GM12878 (cell line): ENCODE data around the gene SEC11A. TPM values are rescaled to one million over a fixed set of nuclear protein-coding genes. Genes with fewer than 3 reads are reported as not detected.
A peak's percentile ranks its signal among the peaks of the same experiment; 100 is the strongest.
"Not testable (repeated sequence)": the region's sequence is repeated elsewhere in the genome, so short reads cannot be mapped to it uniquely, and the experiment has no call there.

Source experiments
- ATAC-seq: fragments of 200-7000 bp; cut with Tn5 transposase; 3 replicates; pipeline ENCODE4 v1.9.1; 2020; ENCODE audit warnings: mild to moderate bottlenecking, moderate library complexity
- BruUV-seq: library from RNA; stranded (reverse); fragments of 400-500 nt; replicated peaks from 2 replicates; lab custom pipeline; 2021; lab: Mats Ljungman, UMichigan
- CTCF ChIA-PET: fragments of 300-600 bp; sonication (Branson Sonifier 250); formaldehyde crosslinking; extraction: SDS; loops from one replicate; lab custom pipeline; 2021; ENCODE audit warnings: inconsistent platforms; lab: Yijun Ruan, JAX
- POLR2A ChIA-PET: fragments of 350-600 bp; formaldehyde crosslinking; extraction: SDS; loops from one replicate; lab custom pipeline; 2021; ENCODE audit warnings: inconsistent platforms; lab: Charles Lee
- RAD21 ChIA-PET: fragments of 300-600 bp; sonication (Branson Sonifier 250); formaldehyde crosslinking; loops from one replicate; lab custom pipeline; 2023; ENCODE audit warnings: antibody characterized with exemption; ENCODE audit not compliant: unreplicated experiment; lab: Charles Lee
- SMC1A ChIA-PET: fragments of 300-600 bp; sonication (Branson Sonifier 250); formaldehyde crosslinking; loops from one replicate; lab custom pipeline; 2023; ENCODE audit not compliant: unreplicated experiment, uncharacterized antibody; lab: Charles Lee
- DNase-seq: peaks from one replicate; pipeline ENCODE4 v3.0.0-alpha.2; 2011; ENCODE audit warnings: low read depth, low spot score
- FAIRE-seq: peaks from 3 replicates; lab custom pipeline; 2011; peaks lifted over from hg19 to GRCh38; lab: Jason Lieb, UNC
- H2AFZ ChIP-seq: 2 replicates; pipeline ENCODE4 v1.6.0; 2011; ENCODE audit warnings: low read depth, low read length, control low read depth; ENCODE audit not compliant: control insufficient read depth
- H3K27ac ChIP-seq: 2 replicates; pipeline ENCODE4 v1.5.1; 2011; ENCODE audit warnings: control low read depth; ENCODE audit not compliant: control insufficient read depth, insufficient read depth
- H3K27me3 ChIP-seq, 2 experiments: replicated peaks in 1 of 2; 2 replicates each; pipeline versions ENCODE4 v1.6.0 to v1.6.1; 2011; ENCODE audit warnings: low read length in 1 of 2; ENCODE audit not compliant: control insufficient read depth in 2 of 2, insufficient read depth in 2 of 2
- H3K36me3 ChIP-seq, 2 experiments: 2 replicates each; pipeline ENCODE4 v1.5.1; 2011; ENCODE audit warnings: low read length in 1 of 2; ENCODE audit not compliant: control insufficient read depth in 2 of 2, insufficient read depth in 2 of 2
- H3K4me1 ChIP-seq: 2 replicates; pipeline ENCODE4 v1.6.1; 2011; ENCODE audit warnings: mild to moderate bottlenecking, low read length, moderate library complexity, mixed read lengths; ENCODE audit not compliant: control insufficient read depth, insufficient read depth
- H3K4me2 ChIP-seq: 2 replicates; pipeline ENCODE4 v1.6.0; 2011; ENCODE audit warnings: control low read depth; ENCODE audit not compliant: control insufficient read depth, insufficient read depth
- H3K4me3 ChIP-seq: fragments of 200-600 bp; sonication (generic); 2 replicates; pipeline ENCODE4 v1.5.1; 2016
- H3K79me2 ChIP-seq: 2 replicates; pipeline ENCODE4 v1.6.0; 2011; ENCODE audit warnings: low read length; ENCODE audit not compliant: control insufficient read depth, insufficient read depth
- H3K9ac ChIP-seq: 2 replicates; pipeline ENCODE4 v1.8.0; 2011; ENCODE audit warnings: low read length, control low read depth, mixed read lengths; ENCODE audit not compliant: control insufficient read depth, insufficient read depth
- H3K9me3 ChIP-seq: replicated peaks from 3 replicates; pipeline ENCODE4 v1.5.1; 2011; ENCODE audit warnings: mild to moderate bottlenecking, low read length; ENCODE audit not compliant: control insufficient read depth, insufficient read depth
- H4K20me1 ChIP-seq: 2 replicates; pipeline ENCODE4 v1.6.0; 2011; ENCODE audit not compliant: control insufficient read depth, insufficient read depth
- BHLHE40 ChIP-seq, 2 experiments: fragments of 450-650 bp in 1 of 2; IDR thresholded peaks; 2 replicates each; pipeline ENCODE4 v1.6.1; 2011 to 2017; ENCODE audit warnings: low read depth in 2 of 2, borderline replicate concordance in 1 of 2, improper control_type of control experiment in 1 of 2, low read length in 1 of 2, mild to moderate bottlenecking in 1 of 2
- CTCF ChIP-seq, 3 experiments: IDR thresholded peaks in 2 of 3; conservative IDR thresholded peaks in 1 of 3; 2 replicates each; pipeline ENCODE4 v1.5.1; 2011; ENCODE audit warnings: low read depth in 3 of 3, low read length in 3 of 3, mild to moderate bottlenecking in 3 of 3, control low read depth in 2 of 3, moderate library complexity in 2 of 3, inconsistent platforms in 1 of 3, mixed read lengths in 1 of 3; ENCODE audit not compliant: control insufficient read depth in 2 of 3, insufficient read depth in 1 of 3; ENCODE audit errors: extremely low read depth in 1 of 3
- JUND ChIP-seq: IDR thresholded peaks from 2 replicates; pipeline ENCODE4 v1.6.1; 2012; ENCODE audit warnings: low read depth, mild to moderate bottlenecking, low read length, improper control_type of control experiment, moderate library complexity
- PAX8 ChIP-seq: fragments of 450-650 bp; IDR thresholded peaks from 2 replicates; pipeline ENCODE4 v1.6.1; 2017; ENCODE audit warnings: mild to moderate bottlenecking, moderate library complexity
- RAD21 ChIP-seq: IDR thresholded peaks from 2 replicates; pipeline ENCODE4 v1.6.1; 2011; ENCODE audit warnings: mild to moderate bottlenecking, low read depth, low read length, moderate library complexity; ENCODE audit not compliant: insufficient read depth
- SMC3 ChIP-seq: IDR thresholded peaks from 2 replicates; pipeline ENCODE4 v1.6.1; 2011; ENCODE audit warnings: low read length, improper control_type of control experiment, borderline replicate concordance
- WRNIP1 ChIP-seq: IDR thresholded peaks from 2 replicates; pipeline ENCODE4 v1.6.1; 2011; ENCODE audit warnings: low read depth, low read length, improper control_type of control experiment, borderline replicate concordance
- WGBS: methylation state at CpG from one replicate; pipeline ENCODE4 v1.1.6; 2016; ENCODE audit warnings: low lambda C conversion rate; ENCODE audit not compliant: insufficient replicate concordance, insufficient coverage; ENCODE audit errors: missing lambda C conversion rate; 5-methylcytosine and 5-hydroxymethylcytosine counted together
- in situ Hi-C: fragments of 300-500 bp; cut with MboI; formaldehyde crosslinking; loops from 9 replicates; pipeline ENCODE4 v1.14.3; 2018; ENCODE audit warnings: mixed read lengths
- intact Hi-C: fragments of 100-400 bp; cut with micrococcal nuclease; formaldehyde crosslinking; loops from one replicate; pipeline ENCODE4 v1.14.2; 2022; ENCODE audit not compliant: unreplicated experiment
- polyA plus RNA-seq, 11 experiments: library from polyadenylated mRNA; depleted of rRNA in 4 of 11; unstranded in 6 of 11; stranded (reverse) in 5 of 11; fragments of >200 nt; fragmentation: Nextera tagmentation in 4 of 11; fragmentation: Illumina TruSeq in 1 of 11; extraction: Ambion mirVana in 4 of 11; extraction: Trizol in 1 of 11; gene quantifications; 1 replicate in 1 of 11; 2 replicates in 10 of 11; pipeline versions ENCODE4 v1.2.1 to v1.2.3, GENCODE V29; 2011 to 2016; ENCODE audit warnings: inconsistent platforms in 2 of 11, missing spikeins in 2 of 11, low read depth in 1 of 11
- total RNA-seq, 4 experiments: library from RNA; depleted of rRNA in 3 of 4; stranded (reverse); fragments of >200 nt in 3 of 4; fragmentation: Illumina TruSeq in 1 of 4; extraction: Trizol in 1 of 4; gene quantifications; 2 replicates each; pipeline versions ENCODE4 v1.2.1 to v1.2.3, GENCODE V29; 2013 to 2021
- TF ChIP-seq, protein P1 (sequence below): fragments of 450-650 bp; IDR thresholded peaks from 2 replicates; pipeline ENCODE4 v1.6.1; 2014; ENCODE audit warnings: mild to moderate bottlenecking

SEC11A gene
- total and polyA plus RNA-seq, 10 of the 15 experiments (the other 5 are each of a cell fraction or from before 2014, with no cell fraction given) = 99.2 to 159 (median 143) TPM

DNA sequence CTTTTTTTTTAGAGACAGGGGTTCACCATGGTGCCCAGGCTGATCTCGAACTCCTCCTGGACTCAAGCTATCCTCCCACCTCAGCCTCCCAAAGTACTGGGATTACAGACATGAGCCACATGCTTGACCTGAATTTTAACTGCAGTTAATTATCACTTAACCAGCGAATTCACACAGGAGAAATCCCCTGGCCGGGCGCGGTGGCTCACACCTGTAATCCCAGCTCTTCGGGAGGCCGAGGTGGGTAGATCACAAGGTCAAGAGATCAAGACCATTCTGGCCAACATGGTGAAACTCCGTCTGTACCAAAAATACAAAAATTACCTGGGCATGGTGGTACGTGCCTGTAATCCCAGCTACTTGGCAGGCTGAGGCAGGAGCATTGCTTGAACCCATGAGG, 74.1 kb downstream of the SEC11A start:
- SMC1A ChIA-PET, H3K9me3 ChIP-seq, in situ Hi-C loops, POLR2A ChIA-PET, H3K27me3 ChIP-seq, H3K9ac ChIP-seq, FAIRE-seq, H3K27ac ChIP-seq, ATAC-seq, intact Hi-C loops, BruUV-seq, H3K79me2 ChIP-seq, H3K4me2 ChIP-seq, DNase-seq, H2AFZ ChIP-seq, H4K20me1 ChIP-seq, H3K4me3 ChIP-seq, H3K4me1 ChIP-seq: not testable (repeated sequence)
- 98% methylated on average over 9 of the region's 9 CpGs for WGBS
- peaks cover 10 to 23% of the 10 kb centered on the region in 2 experiments; a peak in 3 of 4 replicates for H3K36me3 ChIP-seq
- ChIA-PET RAD21 (interaction anchor here (0.7 kb wide), 1 partner anchor 33 kb away, joined by 3 read pairs; no protein-coding TSS in a partner anchor), CTCF (interaction anchor here (0.6 to 1.8 kb wide), 4 partner anchors 12 to 1576 kb away, joined by 3 to 6 read pairs (median 4); partner anchors contain the start of gene WDR73)

- Histone ChIP-seq H4K20me1 (no peaks in the 10 kb centered on the region), H3K36me3 (peaks cover 2 to 7% of the 10 kb centered on the region in 2 experiments; a peak in 3 of 4 replicates), H3K27me3 (no peaks in the 10 kb centered on the region), H3K79me2 (no peaks in the 10 kb centered on the region), H3K27ac (no peak overlapping the region), H2AFZ (no peak overlapping the region), H3K9ac (no peak overlapping the region), H3K4me1 (no peaks in the 10 kb centered on the region), H3K9me3 (no peaks in the 10 kb centered on the region), H3K4me3 (no peak overlapping the region), H3K4me2 (no peak overlapping the region)
- POLR2A ChIA-PET = interaction anchor here (0.7 kb wide), 1 partner anchor 528 kb away, joined by 3 read pairs; no protein-coding TSS in a partner anchor
- RAD21 ChIA-PET = interaction anchor here (1.0 to 1.3 kb wide), 3 partner anchors 16 to 240 kb away, joined by 3 to 4 read pairs (median 3); partner anchors contain the start of gene WDR73
- DNase-seq (no peak), ATAC-seq (no peak), FAIRE-seq (no peak)
- TF ChIP-seq JUND (no peak), PAX8 (no peak), RAD21 (peak; percentile 48; the same call in 1 of the 2 replicates), BHLHE40 (IDR thresholded peaks at IDR 0.05; ENCODE audit: borderline replicate concordance in 1 of 2, low read depth in 2 of 2, low read length in 1 of 2) (no peak), CTCF (IDR thresholded peaks at IDR 0.05 in 2 of 3, conservative IDR thresholded peaks at IDR 0.05 in 1 of 3; ENCODE audit: control insufficient read depth in 2 of 3, extremely low read depth in 1 of 3, insufficient read depth in 1 of 3, low read depth in 3 of 3, low read length in 3 of 3) (peak; percentile 16 to 48 (median 18); a peak in 4 of 6 replicates), SMC3 (peak; percentile 48; the same call in 1 of the 2 replicates), WRNIP1 (no peak)
- TF ChIP-seq, protein P1, sequence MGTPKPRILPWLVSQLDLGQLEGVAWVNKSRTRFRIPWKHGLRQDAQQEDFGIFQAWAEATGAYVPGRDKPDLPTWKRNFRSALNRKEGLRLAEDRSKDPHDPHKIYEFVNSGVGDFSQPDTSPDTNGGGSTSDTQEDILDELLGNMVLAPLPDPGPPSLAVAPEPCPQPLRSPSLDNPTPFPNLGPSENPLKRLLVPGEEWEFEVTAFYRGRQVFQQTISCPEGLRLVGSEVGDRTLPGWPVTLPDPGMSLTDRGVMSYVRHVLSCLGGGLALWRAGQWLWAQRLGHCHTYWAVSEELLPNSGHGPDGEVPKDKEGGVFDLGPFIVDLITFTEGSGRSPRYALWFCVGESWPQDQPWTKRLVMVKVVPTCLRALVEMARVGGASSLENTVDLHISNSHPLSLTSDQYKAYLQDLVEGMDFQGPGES = no peak
- no TSS peak for BruUV-seq
- WGBS = 75% methylated on average over 3 of the region's 3 CpGs
- intact Hi-C loops (no loop called here), in situ Hi-C loops (no loop called here)
- CTCF ChIA-PET = interaction anchor here (0.5 to 2.9 kb wide), 7 partner anchors 17 to 850 kb away, joined by 3 to 10 read pairs (median 3); partner anchors contain the start of gene ZSCAN2
- SMC1A ChIA-PET = interaction anchor here (0.6 to 2.2 kb wide), 3 partner anchors 15 to 53 kb away, joined by 4 to 8 read pairs (median 4); no protein-coding TSS in a partner anchor
Observed at GRCh38 chr15:84638103-84638502, 77.8 kb downstream of the SEC11A start.
